ENCODE results near the gene ZNF219.

The ZNF219 gene

DNA sequence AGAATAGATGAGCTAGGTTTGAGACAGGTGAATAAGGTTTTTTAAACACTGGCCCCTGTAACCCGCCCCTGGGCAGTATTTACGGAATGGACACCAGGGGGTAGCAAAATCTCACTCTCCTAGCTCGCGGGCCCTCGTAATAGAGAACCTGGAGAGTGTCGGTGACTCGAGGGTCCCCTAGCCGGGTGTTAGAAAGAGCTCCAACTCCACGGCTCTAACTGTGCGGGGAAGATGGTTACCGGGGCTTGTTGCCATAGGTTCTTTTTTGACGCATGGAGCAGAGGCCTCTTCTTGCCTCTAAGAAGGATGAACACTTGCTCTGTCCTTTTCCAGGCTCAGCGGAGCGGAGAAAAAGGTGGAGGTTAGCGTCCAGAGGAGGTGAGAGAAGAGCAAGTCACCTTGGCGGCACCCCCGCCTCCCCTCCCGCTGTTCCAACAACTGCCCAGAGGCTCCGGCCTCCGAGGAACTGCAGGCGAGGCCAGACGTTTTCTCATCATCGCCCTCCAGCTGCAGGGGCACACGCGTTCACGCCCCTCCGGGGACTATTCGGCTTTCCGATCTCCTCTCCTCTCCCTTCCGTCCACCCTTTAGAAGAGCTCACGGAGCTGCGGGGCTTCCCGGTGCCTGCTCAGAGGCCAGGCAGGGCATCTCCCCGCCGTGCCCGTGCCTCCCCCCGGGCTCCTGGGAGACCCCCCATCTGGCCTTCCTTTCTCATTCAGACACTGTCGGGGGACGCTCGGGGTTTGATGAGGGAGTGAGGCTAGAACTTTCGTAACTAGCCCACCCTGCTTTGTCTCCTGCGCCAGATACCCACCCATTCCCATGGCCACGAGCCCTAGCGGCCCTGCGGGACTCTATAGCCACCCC is 29.7 kb downstream of the ZNF219 start:
- no peak for DNase-seq (ENCODE audit: low read depth in 2 of 2)

- DNase-seq (ENCODE audit: low read depth in 2 of 2): no peak
These were observed 31.5 kb downstream of the ZNF219 start for GRCh38 chr14:21066882-21067502.

DNA sequence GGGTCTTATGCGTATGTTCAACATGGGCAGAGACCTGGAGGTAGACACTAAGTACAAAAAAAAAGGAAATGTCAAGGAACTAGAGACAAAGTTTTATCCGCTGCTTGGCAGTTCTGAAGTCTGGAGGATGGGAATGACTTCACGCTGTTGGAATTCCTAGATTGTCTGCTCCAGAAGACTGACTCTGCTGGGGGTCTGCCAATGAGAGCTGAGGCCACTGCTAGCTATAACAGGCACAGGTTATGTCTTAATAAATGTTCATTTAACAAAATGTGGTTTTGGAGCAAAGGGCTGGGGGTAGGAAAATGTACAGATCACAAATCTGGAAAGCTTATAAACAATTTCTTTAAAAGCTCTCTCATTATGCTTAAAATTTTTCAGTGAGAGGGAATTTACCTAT is 35.0 kb downstream of the ZNF219 start:
- DNase-seq (ENCODE audit: low read depth in 2 of 2): no peak

DNA sequence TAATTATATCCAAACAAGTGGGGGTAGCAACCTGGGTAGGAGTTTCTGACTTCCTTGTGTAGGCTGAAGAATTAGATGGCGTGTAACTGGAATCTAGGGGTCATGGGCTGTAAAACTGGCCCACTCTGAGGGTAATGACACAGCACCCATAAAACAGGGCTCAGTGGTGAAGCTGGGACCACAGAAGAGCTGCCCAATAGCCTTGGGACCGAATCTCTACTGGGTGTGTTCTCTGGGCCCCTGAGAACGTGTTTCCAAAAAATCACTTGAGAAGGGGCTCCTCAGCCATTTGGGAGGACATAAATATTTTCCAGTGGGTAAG is 37.1 kb downstream of the ZNF219 start:
- no peak for DNase-seq (ENCODE audit: low read depth in 2 of 2)

DNA sequence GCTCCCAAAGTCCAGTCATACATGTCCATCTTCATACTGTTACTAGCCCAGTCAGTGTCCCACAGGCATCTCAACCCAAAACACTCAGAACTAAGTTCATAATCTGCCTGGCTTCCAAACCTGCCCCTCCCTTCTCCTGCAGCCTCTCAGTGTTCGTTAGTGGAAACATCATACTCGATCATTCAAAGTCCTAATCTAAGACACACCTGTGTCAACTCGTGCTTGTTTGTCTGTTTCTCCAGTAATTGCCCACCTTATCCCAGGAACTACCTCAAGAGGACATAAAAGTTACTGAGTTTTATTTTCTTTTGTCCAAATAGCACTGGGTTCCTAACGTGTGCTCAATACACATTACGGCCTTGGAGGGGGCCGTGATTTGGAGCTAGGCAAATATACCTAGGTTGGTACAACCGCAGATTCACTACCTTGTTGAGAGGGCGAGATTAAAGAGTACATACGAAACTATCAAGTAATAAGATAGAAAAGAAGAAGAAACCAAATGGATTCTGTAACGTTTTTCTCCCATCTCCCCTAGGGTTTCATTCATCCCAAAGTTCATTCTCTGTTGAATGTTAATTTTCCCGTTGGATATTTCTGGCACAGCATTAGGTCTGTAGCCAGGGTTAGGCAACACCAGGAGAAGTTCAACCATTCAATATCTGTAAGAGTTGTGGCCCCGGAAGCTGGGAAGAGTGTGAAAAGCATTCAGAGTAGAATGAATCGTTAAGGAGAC is 37.7 kb downstream of the ZNF219 start:
- no peak for DNase-seq (ENCODE audit: low read depth in 2 of 2)

GRCh38 chr14:21059842-21060613 is 38.4 kb downstream of the ZNF219 start:
- no peak for DNase-seq (ENCODE audit: low read depth in 2 of 2)

- DNase-seq (ENCODE audit: low read depth in 2 of 2): no peak
These were observed 39.6 kb downstream of the ZNF219 start for GRCh38 chr14:21058903-21059302.

DNA sequence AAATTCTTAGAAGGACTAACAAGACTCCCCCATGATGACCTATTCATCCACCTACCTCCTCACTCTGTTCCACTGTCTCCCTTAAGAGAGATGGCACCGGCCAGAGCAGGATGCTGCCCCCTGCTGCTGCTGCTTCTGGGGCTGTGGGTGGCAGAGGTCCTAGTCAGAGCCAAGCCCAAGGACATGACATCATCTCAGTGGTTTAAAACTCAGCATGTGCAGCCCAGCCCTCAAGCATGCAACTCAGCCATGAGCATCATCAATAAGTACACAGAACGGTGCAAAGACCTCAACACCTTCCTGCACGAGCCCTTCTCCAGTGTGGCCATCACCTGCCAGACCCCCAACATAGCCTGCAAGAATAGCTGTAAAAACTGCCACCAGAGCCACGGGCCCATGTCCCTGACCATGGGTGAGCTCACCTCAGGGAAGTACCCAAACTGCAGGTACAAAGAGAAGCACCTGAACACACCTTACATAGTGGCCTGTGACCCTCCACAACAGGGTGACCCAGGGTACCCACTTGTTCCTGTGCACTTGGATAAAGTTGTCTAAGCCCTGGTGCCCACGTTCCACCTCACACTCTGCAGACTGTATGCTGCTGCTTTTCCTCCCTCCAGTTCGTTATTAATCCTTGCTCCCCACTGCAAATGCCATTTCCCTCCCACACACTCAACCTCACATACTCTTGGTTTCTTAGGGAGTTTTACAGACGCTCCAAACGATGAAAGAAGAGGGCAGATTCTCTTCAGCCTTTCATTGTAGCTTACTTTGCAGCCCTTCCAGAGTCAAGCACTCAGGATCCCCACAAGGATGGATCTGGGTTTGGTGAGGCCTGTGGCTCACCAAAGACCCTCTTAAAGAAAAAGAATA is 40.4 kb downstream of the ZNF219 start, which contains the start of gene RNASE8:
RNASE8 (plus strand) TSS at position 20 of the 873 bp plus-strand sequence; CDS start at position 91, 71 bp downstream.
- DNase-seq (ENCODE audit: low read depth in 2 of 2): no peak

GRCh38 chr14:21056520-21057163 is 41.8 kb downstream of the ZNF219 start:
- no peak for DNase-seq (ENCODE audit: low read depth in 2 of 2)

DNA sequence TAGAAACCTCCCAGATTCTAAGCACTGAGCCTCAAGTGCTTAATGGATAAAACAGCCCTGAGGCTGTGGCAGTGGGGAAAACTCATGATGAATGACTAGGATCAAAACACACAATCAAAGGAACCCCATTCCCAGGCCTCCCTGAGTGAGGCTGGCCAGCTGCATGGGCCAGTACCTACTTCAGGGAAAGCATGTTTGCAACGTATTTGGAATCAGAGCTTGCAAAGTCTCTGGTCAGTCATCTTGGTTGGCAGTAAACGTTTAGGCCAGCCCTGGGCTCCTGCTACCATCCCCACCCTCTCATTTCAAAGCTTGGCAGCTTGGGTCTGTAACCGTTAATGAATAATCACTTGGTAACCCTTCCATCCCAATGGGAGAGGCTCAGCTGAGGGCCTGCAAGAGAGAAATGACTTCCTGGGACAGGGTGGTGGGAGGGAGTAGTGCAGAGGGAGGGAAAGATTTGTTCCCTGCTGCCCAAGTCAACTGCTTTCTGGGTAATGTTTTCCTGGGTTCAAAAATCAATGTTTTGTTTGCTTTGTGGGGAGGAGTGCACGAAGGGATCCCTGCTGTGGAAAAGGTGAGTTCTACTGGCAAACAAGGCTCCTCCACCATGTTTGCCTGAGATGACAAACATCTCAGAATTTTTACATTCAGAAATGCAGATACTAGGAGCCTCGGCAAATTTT is 42.9 kb downstream of the ZNF219 start:
- DNase-seq (ENCODE audit: low read depth in 2 of 2): no peak

- no peak for DNase-seq (ENCODE audit: low read depth in 2 of 2)
These were observed 43.7 kb downstream of the ZNF219 start for GRCh38 chr14:21054768-21055145.

DNA sequence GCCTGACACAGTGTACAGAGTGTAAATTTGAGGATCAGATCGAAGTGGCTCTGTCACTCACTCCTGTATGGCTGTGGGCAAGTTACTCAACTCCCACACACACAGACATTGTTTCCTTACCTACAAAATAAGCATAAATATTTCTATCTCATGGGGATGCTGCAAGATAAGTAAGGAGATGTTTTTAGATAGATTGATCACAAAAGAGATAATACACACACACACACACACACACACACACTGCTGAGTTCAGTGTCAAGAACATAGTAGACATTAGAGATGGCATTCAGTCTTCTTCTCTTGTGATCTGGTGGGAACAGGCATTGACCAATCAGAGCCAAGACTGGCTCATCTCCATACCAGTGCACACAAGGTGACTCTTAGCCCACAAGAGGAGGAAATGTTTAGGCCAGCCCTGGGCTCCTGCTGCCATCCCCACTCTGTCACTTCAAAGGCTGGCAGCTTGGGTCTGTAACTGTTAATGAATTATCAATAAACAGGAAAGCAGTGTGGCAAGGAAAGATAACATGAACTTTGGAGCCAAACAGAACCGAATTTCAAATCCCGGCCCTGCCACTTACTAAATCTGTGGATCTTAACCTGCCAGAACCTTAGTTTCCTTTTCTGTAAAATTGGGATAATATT is 44.2 kb downstream of the ZNF219 start:
- no peak for DNase-seq (ENCODE audit: low read depth in 2 of 2)

- no peak for DNase-seq (ENCODE audit: low read depth in 2 of 2)
These were observed 45.0 kb downstream of the ZNF219 start for GRCh38 chr14:21053184-21054122.

DNA sequence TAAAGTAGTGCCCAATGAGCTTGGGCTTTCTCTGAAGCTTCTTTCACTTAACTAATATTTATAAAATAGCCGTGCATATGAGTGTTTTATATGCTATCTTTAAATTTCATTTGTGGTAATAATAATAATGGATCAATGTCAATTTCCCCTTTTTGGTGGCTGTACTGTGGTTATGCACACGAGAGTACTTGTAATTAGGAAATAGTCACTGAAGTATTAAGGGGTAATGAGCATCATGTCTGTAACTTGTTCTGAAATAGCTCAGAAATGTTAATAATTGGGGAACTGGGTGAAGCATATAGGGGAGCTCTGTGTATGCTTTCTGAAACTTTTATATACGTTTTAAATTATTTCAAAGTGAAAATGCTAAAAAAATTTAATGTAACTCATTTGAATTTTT is 47.9 kb downstream of the ZNF219 start:
- DNase-seq (ENCODE audit: low read depth in 2 of 2): no peak

DNA sequence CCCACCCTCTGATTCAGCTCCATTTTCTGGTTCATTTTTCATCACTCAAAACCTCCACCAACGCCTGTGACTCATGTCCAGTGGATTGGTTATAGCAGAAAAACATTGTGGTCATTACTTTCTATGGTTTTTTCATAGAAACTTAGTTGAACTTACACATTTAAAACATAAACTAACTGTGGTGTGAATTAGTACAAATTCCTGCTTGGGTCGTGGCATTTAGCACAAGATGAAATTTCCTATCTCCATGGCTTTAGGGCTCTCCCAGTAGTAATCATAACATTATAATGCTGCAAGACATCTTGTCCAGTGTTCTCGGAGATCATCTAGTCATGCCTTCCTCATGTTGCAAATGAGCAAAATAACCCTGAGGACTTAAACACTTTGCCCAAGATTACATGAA is 49.2 kb downstream of the ZNF219 start:
- no peak for DNase-seq (ENCODE audit: low read depth in 2 of 2)

DNA sequence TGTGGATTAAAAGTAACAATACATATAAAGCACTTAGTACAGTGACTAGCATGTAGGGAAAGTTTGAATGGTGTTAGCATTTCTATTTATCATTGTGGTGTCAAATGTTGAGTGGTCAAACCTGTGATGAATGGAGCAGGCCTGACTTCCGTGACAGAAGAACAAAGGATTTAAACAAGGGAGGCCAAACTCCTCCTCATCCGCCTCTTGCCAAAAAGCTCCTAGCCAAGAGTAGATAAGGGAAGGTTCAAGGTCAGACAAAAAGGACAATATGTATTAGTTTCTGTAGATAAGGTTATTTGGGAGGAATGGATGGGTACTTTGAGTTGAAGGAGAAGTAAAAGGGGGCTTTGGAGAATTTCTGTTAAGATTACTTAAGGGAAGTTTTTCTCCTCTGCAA is 49.8 kb downstream of the ZNF219 start:
- DNase-seq (ENCODE audit: low read depth in 2 of 2): no peak

DNA sequence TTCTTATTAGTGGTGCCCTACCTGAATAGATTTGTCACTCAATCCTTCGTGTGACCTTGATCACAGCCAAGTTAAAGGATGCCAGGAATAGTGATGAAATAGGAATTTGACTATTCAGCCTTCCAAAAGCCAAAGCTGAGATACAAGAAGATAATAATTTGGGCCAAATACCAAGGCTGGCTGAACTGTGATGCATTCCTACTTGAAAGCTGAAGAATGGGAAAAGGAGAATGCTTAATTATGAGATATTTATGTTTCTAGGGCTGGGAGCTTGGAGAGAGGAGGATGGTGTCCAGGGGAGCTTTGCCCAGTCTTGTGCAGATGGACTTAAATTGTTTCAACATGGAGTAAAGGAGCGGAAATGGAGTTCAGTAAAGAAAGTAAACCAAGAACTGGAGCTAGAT is 51.1 kb downstream of the ZNF219 start:
- DNase-seq (ENCODE audit: low read depth in 2 of 2): no peak

GRCh38 chr14:21043974-21044618 is 54.4 kb downstream of the ZNF219 start:
- DNase-seq (ENCODE audit: low read depth in 2 of 2): no peak

Measured in stimulated activated CD8-positive, alpha-beta memory T cell treated with anti-CD3 and anti-CD28 coated beads, Interleukin-7, amount 100 ng/mL, for 1 hour (primary cell).